K562 (cell line): Measurements from ENCODE around the gene CFC1.
"Not testable (repeated sequence)": the region's sequence is repeated elsewhere in the genome, so short reads cannot be mapped to it uniquely, and the experiment has no call there.

ENCODE experiments used
- BHLHE40 ChIP-seq: IDR thresholded peaks from 2 replicates; pipeline ENCODE4 v1.6.1; 2011; ENCODE audit warnings: low read length, improper control_type of control experiment
- CTCF ChIP-seq, 3 experiments: IDR thresholded peaks in 2 of 3; conservative IDR thresholded peaks in 1 of 3; 2 replicates each; pipeline ENCODE4 v1.5.1; 2011 to 2012; ENCODE audit warnings: low read length in 3 of 3, mild to moderate bottlenecking in 3 of 3, control low read depth in 2 of 3, improper control_type of control experiment in 1 of 3, inconsistent platforms in 1 of 3, low read depth in 1 of 3, mixed read lengths in 1 of 3, moderate library complexity in 1 of 3; ENCODE audit not compliant: insufficient read depth in 2 of 3
- ZBTB7A ChIP-seq: IDR thresholded peaks from 2 replicates; pipeline ENCODE4 v1.6.1; 2011; ENCODE audit warnings: low read depth, mild to moderate bottlenecking, low read length, moderate library complexity, borderline replicate concordance; ENCODE audit not compliant: control insufficient read depth

GRCh38 chr2:130588688-130589458 is 10.5 kb downstream of the CFC1 start:
- TF ChIP-seq ZBTB7A; BHLHE40; CTCF (IDR thresholded peaks at IDR 0.05 in 2 of 3, conservative IDR thresholded peaks at IDR 0.05 in 1 of 3; ENCODE audit: insufficient read depth in 2 of 3, low read depth in 1 of 3, low read length in 3 of 3): not testable (repeated sequence)
